ENCODE data around the gene TSSC4. TPM values are rescaled to one million over a fixed set of nuclear protein-coding genes. Genes with fewer than 3 reads are reported as not detected.
A peak's percentile ranks its signal among the peaks of the same experiment; 100 is the strongest.

The TSSC4 gene
- total RNA-seq, 1 donor from 2014 or later, result 31.8 TPM

DNA sequence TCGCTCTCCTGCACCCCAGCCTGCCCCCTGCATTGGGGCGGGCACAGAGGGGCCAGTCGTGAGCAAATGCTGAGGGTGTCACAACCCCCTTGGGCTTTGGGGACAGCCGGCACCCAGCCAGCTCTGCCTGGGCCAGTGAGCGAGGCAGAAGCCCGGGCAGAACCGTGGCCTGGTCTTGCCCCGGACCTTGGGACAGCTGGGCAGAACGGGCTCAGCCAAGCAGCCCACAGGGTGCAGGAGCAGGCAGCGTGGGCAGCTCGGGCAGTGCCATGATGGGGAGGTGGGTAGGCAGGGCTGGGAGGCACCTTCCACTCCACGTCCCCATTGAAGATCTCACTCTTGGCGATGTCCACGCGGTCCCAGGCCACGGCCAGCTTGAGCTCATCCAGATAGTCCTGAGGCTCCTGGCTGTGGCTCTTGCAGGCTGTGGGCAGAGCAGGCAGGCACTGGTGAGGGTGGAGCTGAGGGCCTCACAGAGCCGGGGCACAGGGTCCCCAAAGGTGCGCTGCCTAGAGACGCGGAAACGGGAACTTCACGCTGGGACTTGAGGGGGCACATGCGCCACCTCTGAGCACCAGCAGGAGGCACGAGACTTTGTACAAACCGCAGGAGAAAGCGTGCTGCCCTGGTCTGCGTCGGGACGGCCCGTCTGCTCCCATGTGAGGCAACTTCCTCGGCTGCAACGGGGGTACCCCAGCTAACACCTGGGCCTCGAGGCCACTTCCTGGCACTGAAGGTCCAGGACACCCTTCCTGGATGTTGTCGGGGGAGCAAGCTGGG lies 15.2 kb downstream of the TSSC4 start:
- FAIRE-seq (no peak), DNase-seq (ENCODE audit: low spot score in 2 of 2) (no peak)

DNA sequence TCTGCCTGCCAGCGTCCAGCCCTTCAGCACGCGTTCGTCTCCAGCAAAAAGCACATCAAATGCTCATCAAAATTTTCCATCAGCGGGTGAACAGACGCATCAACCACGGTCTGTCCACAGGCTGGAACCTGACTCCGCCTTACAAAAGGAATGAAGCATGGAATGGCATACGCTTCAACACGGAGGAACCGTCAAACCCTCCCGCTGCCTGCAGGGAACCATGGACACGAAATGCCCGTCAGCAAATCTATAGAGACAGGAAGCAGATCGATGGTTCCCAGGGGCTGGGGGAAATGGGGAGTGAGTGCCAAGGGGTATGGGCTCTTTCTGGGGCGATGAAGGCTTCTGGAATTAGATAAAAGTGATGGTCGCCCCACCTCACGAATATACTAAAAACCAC lies 16.2 kb downstream of the TSSC4 start:
- no peak for FAIRE-seq

DNA sequence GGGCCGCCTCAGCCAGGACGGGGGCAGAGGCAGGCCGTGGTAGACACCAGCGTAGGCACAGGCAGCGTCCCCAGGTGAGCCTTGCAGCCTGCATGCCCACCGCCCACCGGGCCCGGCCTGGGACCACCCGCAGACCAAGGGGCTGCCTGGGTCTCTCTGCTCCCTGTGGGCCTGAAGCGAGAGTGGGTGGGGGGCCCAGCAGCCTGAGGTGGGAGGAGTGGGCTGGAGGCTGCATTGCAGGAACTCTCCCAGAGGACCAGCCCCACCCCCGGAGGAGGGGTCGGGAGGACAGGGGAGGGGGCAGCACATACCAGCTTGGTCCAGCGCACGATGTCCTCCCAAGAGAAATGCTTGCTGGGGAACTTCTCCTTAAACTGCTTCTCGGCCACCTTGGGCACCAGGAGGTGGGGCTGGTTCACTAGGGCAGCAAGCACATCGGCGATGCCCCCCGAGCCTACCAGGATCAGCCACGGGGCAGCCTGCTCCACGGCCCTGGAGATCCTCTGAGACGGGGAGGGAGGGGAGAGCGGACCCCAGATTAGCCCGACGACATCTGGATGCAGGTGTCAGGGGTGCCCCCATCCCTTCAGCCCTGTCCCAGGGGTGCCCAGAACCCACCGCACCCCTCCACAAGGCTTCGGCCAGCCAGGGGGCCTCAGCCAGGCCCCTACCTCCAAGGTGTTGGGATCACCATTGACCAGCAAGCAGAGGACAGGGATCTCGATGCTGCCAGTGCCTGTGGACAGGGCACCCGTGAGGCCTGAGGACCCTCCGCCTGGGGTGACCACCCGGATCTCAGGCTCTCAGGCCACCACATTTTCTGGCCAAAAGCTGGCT lies 17.5 kb downstream of the TSSC4 start:
- DNase-seq (ENCODE audit: low spot score in 2 of 2) (no peak), FAIRE-seq (no peak)

More for the DNA sequence above, 16.2 kb downstream of the TSSC4 start:
- DNase-seq (ENCODE audit: low spot score in 2 of 2), result no peak

DNA sequence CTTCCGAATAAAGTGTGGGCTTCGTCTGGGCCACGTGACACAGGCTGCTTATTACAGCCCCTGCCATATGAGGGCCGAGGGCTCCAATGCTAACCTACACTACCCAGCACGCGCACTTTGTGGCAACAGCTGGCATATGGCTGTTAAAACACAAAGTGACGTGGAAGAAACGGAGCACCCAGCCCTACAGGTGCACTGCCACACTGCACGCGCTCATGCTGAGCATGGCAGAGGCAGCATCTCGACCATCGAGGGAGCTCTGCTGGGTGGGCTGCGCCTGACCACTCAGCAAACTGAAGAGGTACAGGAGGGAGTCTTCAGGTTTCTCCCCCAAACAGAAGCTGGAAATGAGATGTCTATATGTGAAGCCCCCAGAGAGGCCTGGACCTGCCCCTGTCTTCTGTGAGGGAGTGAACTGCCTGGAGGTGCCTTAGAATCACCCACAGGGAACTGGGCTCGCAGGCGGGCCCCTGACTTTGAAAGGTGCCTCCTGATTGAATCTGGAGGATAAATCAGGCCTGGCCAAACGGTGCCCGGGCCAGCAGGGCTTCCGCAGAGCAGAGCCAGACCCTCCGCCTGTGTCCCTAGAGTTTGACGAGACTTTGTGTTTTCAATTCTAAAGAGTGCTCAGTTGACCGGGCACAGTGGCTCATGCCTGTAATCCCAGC lies 18.3 kb downstream of the TSSC4 start:
- no peak for FAIRE-seq
- DNase-seq (ENCODE audit: low spot score in 2 of 2), result no peak

GRCh38 chr11:2419638-2420501 lies 19.3 kb downstream of the TSSC4 start:
- peak; percentile 23 for FAIRE-seq
- peak; percentile 86 to 91 for DNase-seq (ENCODE audit: low spot score in 2 of 2)

DNA sequence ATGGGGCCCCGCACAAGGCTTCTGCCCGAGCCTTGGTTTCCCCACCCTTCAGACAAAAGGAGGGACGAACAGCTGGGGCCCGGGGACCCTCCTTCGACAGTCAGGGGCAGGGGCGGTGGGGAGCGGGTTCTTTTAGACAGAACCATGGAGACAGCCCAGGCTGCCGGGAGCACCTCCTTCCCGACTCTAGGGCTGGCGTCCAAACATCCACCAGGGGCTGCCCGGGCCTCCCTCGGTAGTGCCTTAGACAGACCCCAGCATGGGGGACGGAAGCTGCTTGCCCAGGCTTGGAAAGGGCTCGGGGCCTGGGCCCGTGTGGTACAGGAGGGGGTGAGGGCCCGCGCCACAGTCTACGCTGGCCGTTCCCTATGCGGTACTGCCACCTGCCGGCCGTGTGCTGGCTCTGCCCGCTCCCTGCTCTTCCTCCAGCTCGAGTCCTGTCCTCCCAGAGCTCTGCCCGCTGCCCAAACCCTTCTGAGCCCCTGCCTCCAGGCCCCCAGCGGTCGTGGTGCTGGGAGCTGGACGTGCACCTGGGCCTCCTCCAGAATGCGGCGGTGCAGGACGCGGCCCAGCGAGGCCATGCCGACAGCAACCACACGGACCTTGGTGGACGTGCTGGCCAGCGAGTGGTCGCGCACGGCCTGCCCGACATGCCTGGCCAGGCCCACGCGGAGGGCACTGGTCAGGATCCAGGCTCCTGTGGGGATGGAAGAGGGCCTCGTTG lies 20.1 kb downstream of the TSSC4 start:
- DNase-seq (ENCODE audit: low spot score in 2 of 2) (peak; percentile 93 to 99), FAIRE-seq (no peak)

DNA sequence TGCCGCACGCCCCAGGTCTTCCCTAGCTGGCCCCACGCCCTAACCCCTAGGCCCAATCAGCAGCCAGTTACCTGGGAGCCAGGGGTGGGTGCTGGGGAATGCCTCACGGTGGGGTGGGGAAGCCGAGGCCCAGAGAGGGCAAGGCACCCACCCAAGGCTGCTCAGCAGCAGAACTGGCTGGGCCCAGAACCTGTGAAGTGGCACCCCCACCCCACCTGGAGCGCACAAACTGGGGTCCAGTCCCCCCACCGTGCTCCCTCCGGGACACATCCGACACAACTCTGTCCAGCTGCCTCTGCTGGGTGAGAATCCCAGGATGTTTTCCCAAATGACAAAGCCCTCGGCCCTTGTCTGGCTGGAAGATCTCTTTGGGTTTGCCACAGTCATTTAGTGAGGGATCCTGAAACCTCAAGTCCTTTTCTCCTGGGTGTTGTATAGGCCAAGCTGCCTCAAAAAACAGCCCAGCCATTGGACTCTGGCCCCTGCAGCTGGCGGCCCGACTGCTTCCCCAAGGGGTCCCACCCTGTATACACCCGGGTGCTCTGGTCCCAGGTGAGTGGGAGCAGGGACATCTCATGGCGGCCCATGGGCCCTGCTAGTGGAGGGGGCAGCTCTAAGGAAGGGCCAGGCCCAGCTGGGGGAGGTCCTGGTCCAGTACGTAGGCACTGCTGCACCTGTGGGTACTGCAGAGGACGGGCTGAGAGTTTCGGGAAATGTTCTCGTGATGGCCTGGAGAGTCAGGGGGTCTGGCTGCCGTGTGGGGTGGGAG lies 20.9 kb downstream of the TSSC4 start:
- no peak for DNase-seq (ENCODE audit: low spot score in 2 of 2)
- no peak for FAIRE-seq

- no peak for FAIRE-seq
- no peak for DNase-seq (ENCODE audit: low spot score in 2 of 2)
These were observed 21.4 kb downstream of the TSSC4 start for GRCh38 chr11:2421996-2422395.

GRCh38 chr11:2422461-2423156 lies 22.1 kb downstream of the TSSC4 start:
- DNase-seq (ENCODE audit: low spot score in 2 of 2) (no peak), FAIRE-seq (no peak)

GRCh38 chr11:2423157-2424025 lies 22.8 kb downstream of the TSSC4 start:
- no peak for DNase-seq (ENCODE audit: low spot score in 2 of 2)
- no peak for FAIRE-seq

DNA sequence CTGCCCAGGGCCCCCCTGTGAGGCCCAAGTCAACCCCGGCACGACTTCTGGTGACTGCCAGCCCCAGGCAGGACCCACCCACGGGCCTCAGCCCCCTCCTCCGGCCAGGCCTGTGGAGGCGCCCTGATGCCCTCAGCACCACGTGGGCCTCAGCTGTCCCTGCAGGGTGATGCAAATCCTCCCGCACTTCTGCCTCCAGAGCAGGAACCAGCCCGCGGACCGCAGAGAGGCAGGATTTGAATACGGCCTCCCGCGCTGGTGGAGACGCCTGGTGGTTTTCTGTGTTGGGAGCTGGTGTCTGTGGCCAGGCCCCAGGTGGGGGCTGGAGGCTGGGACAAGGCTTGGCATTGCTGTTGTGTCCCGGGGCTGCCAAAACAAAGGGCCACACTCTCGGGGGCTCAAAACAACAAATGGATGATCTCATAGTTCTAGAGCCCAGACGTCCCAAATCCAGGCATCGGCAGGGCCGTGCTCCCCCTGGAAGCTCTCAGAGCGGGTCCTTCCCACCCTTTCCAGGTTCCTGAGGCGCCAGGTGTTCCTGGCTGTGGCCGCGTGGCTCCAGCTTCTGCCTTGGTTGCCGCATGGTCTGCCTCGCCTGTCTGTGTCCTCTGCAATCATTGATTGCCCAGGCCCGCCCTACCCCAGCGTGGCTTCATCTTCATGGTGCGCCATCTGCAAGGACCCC lies 24.4 kb downstream of the TSSC4 start:
- DNase-seq (ENCODE audit: low spot score in 2 of 2) (no peak), FAIRE-seq (no peak)

- FAIRE-seq (no peak), DNase-seq (ENCODE audit: low spot score in 2 of 2) (no peak)
These were observed 25.0 kb downstream of the TSSC4 start for GRCh38 chr11:2425506-2425905.

GRCh38 chr11:2426221-2426620 lies 25.7 kb downstream of the TSSC4 start:
- FAIRE-seq, result no peak
- DNase-seq (ENCODE audit: low spot score in 2 of 2), result no peak

DNA sequence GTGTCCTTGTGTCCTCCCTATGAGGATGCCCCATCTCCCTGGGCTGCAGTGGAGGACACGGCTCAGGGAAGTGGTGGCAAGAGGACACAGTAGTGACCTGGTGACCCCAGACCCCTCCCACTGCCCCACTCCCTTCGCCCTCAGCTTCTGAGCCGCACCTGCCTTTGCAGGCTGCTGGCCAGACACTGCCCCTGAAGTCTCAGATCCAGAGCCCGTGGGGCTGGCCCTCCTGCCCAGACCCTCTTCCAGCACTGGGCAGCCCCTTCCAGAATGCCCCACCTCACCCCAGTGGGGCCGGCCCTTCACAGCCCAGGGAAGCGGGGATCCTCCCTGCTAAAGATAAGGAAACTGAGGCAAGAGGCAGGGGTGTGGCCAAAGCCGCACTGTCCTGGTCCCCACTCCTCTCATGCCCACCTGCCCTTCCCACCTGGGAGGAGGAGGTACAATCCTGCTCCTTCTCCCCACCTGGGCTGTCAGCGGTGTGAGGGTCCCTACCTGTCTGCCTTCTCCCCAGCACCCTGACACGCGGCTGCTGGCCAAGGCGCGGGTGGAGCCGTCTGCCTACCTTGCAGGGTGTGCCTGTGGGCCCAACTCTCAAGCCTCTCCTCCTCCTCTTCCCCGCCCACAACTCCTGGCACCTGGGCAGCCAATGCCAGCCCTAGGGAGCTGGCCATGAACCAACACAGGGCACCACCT lies 26.4 kb downstream of the TSSC4 start:
- no peak for FAIRE-seq

DNA sequence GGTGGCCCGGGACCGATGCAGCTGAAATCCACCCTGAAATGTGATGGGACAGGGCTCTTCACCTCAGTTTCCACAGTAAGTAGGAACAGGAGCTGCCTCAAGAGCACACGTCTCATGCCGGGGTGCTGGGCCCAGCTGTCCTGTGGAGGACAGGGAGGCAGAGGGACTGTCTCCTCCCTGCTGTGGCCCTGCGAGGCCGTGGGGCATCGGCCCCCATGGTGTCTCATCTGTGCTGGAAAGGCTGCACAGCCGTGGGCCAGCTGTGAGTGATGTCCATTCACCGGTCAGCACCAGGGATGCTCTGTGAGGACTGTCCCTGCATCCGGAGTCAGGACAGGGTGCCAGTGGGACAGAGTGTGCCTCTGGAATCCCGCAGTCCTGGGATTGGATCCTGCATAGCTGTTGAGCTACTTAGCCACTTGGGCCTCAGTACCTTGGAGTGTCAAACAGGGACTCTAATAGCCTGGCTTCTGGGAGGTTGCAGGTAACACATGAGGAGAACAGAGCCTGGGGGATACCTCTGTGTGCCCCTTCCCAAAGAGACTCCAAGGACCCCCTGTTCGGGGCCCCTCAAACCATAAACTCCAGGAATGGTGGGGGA lies 27.3 kb downstream of the TSSC4 start:
- FAIRE-seq, result no peak

More for the DNA sequence above, 26.4 kb downstream of the TSSC4 start:
- DNase-seq (ENCODE audit: low spot score in 2 of 2), result no peak

More for the DNA sequence above, 27.3 kb downstream of the TSSC4 start:
- DNase-seq (ENCODE audit: low spot score in 2 of 2), result no peak

Data from frontal cortex (tissue), 4 donors.